Measurements from ENCODE around the gene ARHGAP21.

The ARHGAP21 gene

DNA sequence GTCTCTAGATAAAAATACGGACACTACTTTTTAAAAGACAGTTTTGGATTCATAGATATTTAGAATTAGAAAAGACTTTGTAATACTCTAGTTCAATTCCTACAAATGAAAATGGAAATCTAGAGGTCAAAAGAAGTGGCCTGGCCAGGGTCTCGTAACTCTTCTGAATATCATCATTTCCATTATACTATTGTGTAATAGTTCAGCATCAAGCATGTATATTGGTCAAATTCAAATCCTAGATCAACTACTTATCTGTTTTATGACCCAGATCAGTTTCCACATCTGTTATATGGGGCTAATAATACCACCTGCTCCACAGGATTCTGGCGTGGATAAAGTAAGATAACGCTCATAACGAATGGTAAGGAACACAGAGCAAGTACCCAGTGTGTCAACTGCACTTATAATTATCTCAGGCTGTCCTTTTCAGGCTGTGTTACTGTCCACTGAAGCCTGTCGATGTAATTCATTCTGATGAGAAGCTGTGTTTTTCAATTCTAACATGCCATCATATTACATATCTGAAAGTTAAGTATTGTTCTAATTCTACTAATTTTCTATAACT is 54.3 kb downstream of the ARHGAP21 start:
- Histone ChIP-seq H3K9ac (ENCODE audit: low read length) (no peak overlapping the region), H3K4me3 (ENCODE audit: low read length) (no peak overlapping the region), H3K27me3 (replicated peaks; ENCODE audit: insufficient read depth, low read length) (no peaks in the 10 kb centered on the region), H3K9me2 (replicated peaks; ENCODE audit: insufficient read depth, low read length) (no peaks in the 10 kb centered on the region), H3K36me3 (replicated peaks; ENCODE audit: insufficient read depth, low read length) (no peaks in the 10 kb centered on the region), H3K79me2 (ENCODE audit: low read length) (peaks cover 7% of the 10 kb centered on the region), H3K4me2 (ENCODE audit: low read depth, low read length) (no peak overlapping the region), H2AFZ (ENCODE audit: low read length) (no peak overlapping the region), H3K27ac (ENCODE audit: low read length) (no peak overlapping the region), H4K20me1 (ENCODE audit: insufficient read depth, low read length) (no peaks in the 10 kb centered on the region), H3K9me3 (replicated peaks; ENCODE audit: insufficient read depth, low read length) (no peaks in the 10 kb centered on the region), H3K4me1 (ENCODE audit: low read length) (no peaks in the 10 kb centered on the region), H3F3A (ENCODE audit: insufficient read depth, low read length) (no peaks in the 10 kb centered on the region)
- TF ChIP-seq, protein P1, sequence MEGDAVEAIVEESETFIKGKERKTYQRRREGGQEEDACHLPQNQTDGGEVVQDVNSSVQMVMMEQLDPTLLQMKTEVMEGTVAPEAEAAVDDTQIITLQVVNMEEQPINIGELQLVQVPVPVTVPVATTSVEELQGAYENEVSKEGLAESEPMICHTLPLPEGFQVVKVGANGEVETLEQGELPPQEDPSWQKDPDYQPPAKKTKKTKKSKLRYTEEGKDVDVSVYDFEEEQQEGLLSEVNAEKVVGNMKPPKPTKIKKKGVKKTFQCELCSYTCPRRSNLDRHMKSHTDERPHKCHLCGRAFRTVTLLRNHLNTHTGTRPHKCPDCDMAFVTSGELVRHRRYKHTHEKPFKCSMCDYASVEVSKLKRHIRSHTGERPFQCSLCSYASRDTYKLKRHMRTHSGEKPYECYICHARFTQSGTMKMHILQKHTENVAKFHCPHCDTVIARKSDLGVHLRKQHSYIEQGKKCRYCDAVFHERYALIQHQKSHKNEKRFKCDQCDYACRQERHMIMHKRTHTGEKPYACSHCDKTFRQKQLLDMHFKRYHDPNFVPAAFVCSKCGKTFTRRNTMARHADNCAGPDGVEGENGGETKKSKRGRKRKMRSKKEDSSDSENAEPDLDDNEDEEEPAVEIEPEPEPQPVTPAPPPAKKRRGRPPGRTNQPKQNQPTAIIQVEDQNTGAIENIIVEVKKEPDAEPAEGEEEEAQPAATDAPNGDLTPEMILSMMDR (IDR thresholded peaks at IDR 0.05; ENCODE audit: low read length) = no peak
- TF ChIP-seq EZH2phosphoT487 (IDR thresholded peaks at IDR 0.05; ENCODE audit: low read length) (no peak), EZH2 (optimal IDR thresholded peaks at IDR 0.05; ENCODE audit: low read depth, low read length) (no peak)
- no peak for DNase-seq

DNA sequence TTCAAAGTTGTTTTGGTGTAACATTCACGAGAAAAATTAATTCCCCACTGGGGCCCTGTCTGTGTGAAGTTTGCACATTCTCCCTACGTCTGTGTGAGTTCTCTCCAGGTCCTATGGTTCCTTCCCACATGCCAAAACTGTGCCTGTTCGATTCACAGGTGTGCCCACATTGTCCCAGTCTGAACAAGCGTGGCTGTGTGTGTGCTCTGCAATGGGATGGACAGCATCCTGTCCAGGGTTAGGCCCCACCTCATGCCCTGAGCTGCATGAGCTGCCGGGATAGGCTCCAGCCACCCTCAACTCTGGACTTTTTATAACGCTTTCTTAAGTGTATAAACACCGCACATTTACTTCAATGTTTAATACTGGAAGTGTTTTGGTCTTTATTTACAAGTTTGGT is 55.4 kb downstream of the ARHGAP21 start:
- no peak for DNase-seq
- Histone ChIP-seq H3K9me3 (replicated peaks; ENCODE audit: insufficient read depth, low read length) (no peaks in the 10 kb centered on the region), H3K27ac (ENCODE audit: low read length) (no peak overlapping the region), H3K4me3 (ENCODE audit: low read length) (no peak overlapping the region), H3K4me1 (ENCODE audit: low read length) (no peaks in the 10 kb centered on the region), H2AFZ (ENCODE audit: low read length) (no peak overlapping the region), H3K36me3 (replicated peaks; ENCODE audit: insufficient read depth, low read length) (no peaks in the 10 kb centered on the region), H3K79me2 (ENCODE audit: low read length) (peaks cover 3% of the 10 kb centered on the region), H4K20me1 (ENCODE audit: insufficient read depth, low read length) (no peaks in the 10 kb centered on the region), H3K4me2 (ENCODE audit: low read depth, low read length) (no peak overlapping the region), H3K9me2 (replicated peaks; ENCODE audit: insufficient read depth, low read length) (no peaks in the 10 kb centered on the region), H3F3A (ENCODE audit: insufficient read depth, low read length) (no peaks in the 10 kb centered on the region), H3K9ac (ENCODE audit: low read length) (no peak overlapping the region), H3K27me3 (replicated peaks; ENCODE audit: insufficient read depth, low read length) (no peaks in the 10 kb centered on the region)
- TF ChIP-seq, protein P1 (IDR thresholded peaks at IDR 0.05; ENCODE audit: low read length) = no peak
- no peak for TF ChIP-seq EZH2 (optimal IDR thresholded peaks at IDR 0.05; ENCODE audit: low read depth, low read length)

DNA sequence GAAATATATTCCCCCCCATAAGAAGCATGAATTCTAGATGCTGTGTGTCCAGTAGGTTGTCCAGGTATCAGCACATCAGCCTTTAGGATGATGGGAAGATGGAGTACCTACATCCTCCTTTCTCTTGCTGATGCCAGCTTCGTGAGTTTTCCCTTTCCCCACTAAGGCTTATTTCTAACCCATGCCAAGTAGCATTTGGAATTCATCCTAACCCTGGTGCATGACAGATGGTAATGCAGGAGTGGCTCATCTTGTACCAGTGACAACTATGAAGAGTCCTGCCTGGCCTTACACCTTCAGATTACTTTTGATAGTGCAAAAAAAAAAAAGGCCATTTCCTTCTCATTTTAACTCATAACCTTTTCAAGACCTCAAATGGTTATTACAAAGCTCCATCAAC is 58.7 kb downstream of the ARHGAP21 start:
- TF ChIP-seq, protein P1 (IDR thresholded peaks at IDR 0.05; ENCODE audit: low read length) = no peak
- Histone ChIP-seq H3K27me3 (replicated peaks; ENCODE audit: insufficient read depth, low read length) (no peaks in the 10 kb centered on the region), H3K27ac (ENCODE audit: low read length) (no peak overlapping the region), H3K9me3 (replicated peaks; ENCODE audit: insufficient read depth, low read length) (no peaks in the 10 kb centered on the region), H4K20me1 (ENCODE audit: insufficient read depth, low read length) (no peaks in the 10 kb centered on the region), H3K4me1 (ENCODE audit: low read length) (no peaks in the 10 kb centered on the region), H3K79me2 (ENCODE audit: low read length) (no peaks in the 10 kb centered on the region), H3K9ac (ENCODE audit: low read length) (no peak overlapping the region), H3K36me3 (replicated peaks; ENCODE audit: insufficient read depth, low read length) (no peaks in the 10 kb centered on the region), H3K4me3 (ENCODE audit: low read length) (no peak overlapping the region), H3K9me2 (replicated peaks; ENCODE audit: insufficient read depth, low read length) (no peaks in the 10 kb centered on the region), H2AFZ (ENCODE audit: low read length) (no peak overlapping the region), H3K4me2 (ENCODE audit: low read depth, low read length) (no peak overlapping the region), H3F3A (ENCODE audit: insufficient read depth, low read length) (no peaks in the 10 kb centered on the region)
- DNase-seq = no peak

Measured in MM.1S (cell line).